Breast epithelium (tissue), 4 donors: Measurements from ENCODE around the gene KRT33A. TPM values are rescaled to one million over a fixed set of nuclear protein-coding genes. Genes with fewer than 3 reads are reported as not detected.

Experiments
- DNase-seq, 2 donors: peaks; one replicate each; pipeline ENCODE4 v3.0.0-alpha.2; 2019; ENCODE audit warnings: low spot score in 2 of 2
- H3K27ac ChIP-seq, 2 donors: fragments of 200-600 bp; sonication (generic) in 1 of 2; one replicate each; pipeline ENCODE4 v1.5.1; 2016 to 2019; ENCODE audit warnings: mild to moderate bottlenecking in 1 of 2
- H3K27me3 ChIP-seq, 2 donors: fragments of 200-600 bp; sonication (generic) in 1 of 2; one replicate each; pipeline versions ENCODE4 v1.5.1 to v1.6.0; 2017 to 2019; ENCODE audit warnings: control low read depth in 1 of 2, mild to moderate bottlenecking in 1 of 2
- H3K36me3 ChIP-seq: fragments of 200-600 bp; one replicate; pipeline ENCODE4 v1.5.1; 2019
- H3K4me1 ChIP-seq, 2 donors: fragments of 200-600 bp; sonication (generic); one replicate each; pipeline ENCODE4 v1.5.1; 2016 to 2019; ENCODE audit warnings: control low read depth in 1 of 2
- H3K4me3 ChIP-seq, 3 donors: fragments of 200-600 bp; sonication (generic); 1 replicate in 2 of 3; 2 replicates in 1 of 3; pipeline ENCODE4 v1.5.1; 2016 to 2019; ENCODE audit warnings: mild to moderate bottlenecking in 3 of 3, moderate library complexity in 2 of 3
- H3K9me3 ChIP-seq, 2 donors: fragments of 200-600 bp; sonication (generic) in 1 of 2; one replicate each; pipeline ENCODE4 v1.5.1; 2016 to 2019; ENCODE audit warnings: control low read depth in 1 of 2
- CTCF ChIP-seq, 3 donors: fragments of 450-650 bp; IDR thresholded peaks; one replicate each; pipeline ENCODE4 v1.5.1; 2016 to 2017; ENCODE audit warnings: antibody characterized with exemption in 3 of 3, mild to moderate bottlenecking in 3 of 3, moderate library complexity in 3 of 3
- POLR2A ChIP-seq: fragments of 450-650 bp; IDR thresholded peaks from one replicate; pipeline ENCODE4 v1.6.1; 2016; ENCODE audit warnings: antibody characterized with exemption, mild to moderate bottlenecking, moderate library complexity
- POLR2AphosphoS5 ChIP-seq, 3 donors: sonication (generic); formaldehyde crosslinking; IDR thresholded peaks; one replicate each; pipeline ENCODE4 v1.6.1; 2017; ENCODE audit warnings: antibody characterized with exemption in 3 of 3
- intact Hi-C: fragments of 100-400 bp; cut with DNase I; formaldehyde crosslinking; loops from one replicate; pipeline ENCODE4 v1.15.1; 2023; ENCODE audit warnings: low total_unique reads
- total RNA-seq, 3 donors: library from RNA; depleted of rRNA; stranded (reverse); fragments of >200 nt; gene quantifications; one replicate each; pipeline ENCODE4 v1.1.0, GENCODE V29; 2016

KRT33A gene
- total RNA-seq, 3 donors from 2014 or later, result not detected

- Histone ChIP-seq H3K27ac (peak overlapping the region in 1 of 2 donors; percentile 64), H3K36me3 (no peaks in the 10 kb centered on the region), H3K4me1 (no peaks in the 10 kb centered on the region), H3K9me3 (no peaks in the 10 kb centered on the region), H3K4me3 (no peak overlapping the region), H3K27me3 (no peaks in the 10 kb centered on the region)
- no peak for TF ChIP-seq CTCF (IDR thresholded peaks at IDR 0.05)
- DNase-seq, result no peak
- intact Hi-C loops, result no loop called here
Observed at GRCh38 chr17:41333836-41334235, 16.8 kb downstream of the KRT33A start.

GRCh38 chr17:41333098-41333497 lies 17.5 kb downstream of the KRT33A start:
- TF ChIP-seq CTCF (IDR thresholded peaks at IDR 0.05) (no peak), POLR2AphosphoS5 (IDR thresholded peaks at IDR 0.05) (no peak)
- Histone ChIP-seq H3K27ac (no peak overlapping the region), H3K4me3 (no peak overlapping the region), H3K9me3 (no peaks in the 10 kb centered on the region), H3K36me3 (no peaks in the 10 kb centered on the region), H3K4me1 (no peaks in the 10 kb centered on the region), H3K27me3 (no peaks in the 10 kb centered on the region)
- intact Hi-C loops, result no loop called here
- DNase-seq, result no peak

- no peaks in the 10 kb centered on the region for H3K27me3 ChIP-seq
- H3K36me3 ChIP-seq, result no peaks in the 10 kb centered on the region
- H3K4me1 ChIP-seq, result no peaks in the 10 kb centered on the region
- intact Hi-C loops, result no loop called here
- no peak overlapping the region for H3K4me3 ChIP-seq
- H3K27ac ChIP-seq, result no peak overlapping the region
- DNase-seq, result no peak
- TF ChIP-seq CTCF (IDR thresholded peaks at IDR 0.05) (no peak), POLR2A (no peak), POLR2AphosphoS5 (IDR thresholded peaks at IDR 0.05) (no peak)
- H3K9me3 ChIP-seq, result no peaks in the 10 kb centered on the region
Observed at GRCh38 chr17:41332239-41332638, 18.4 kb downstream of the KRT33A start.

GRCh38 chr17:41331606-41332005 lies 19.0 kb downstream of the KRT33A start:
- H3K9me3 ChIP-seq, result no peaks in the 10 kb centered on the region
- no peak overlapping the region for H3K27ac ChIP-seq
- intact Hi-C loops, result no loop called here
- no peak for TF ChIP-seq POLR2AphosphoS5 (IDR thresholded peaks at IDR 0.05)
- TF ChIP-seq CTCF (IDR thresholded peaks at IDR 0.05), result no peak
- TF ChIP-seq POLR2A, result no peak
- H3K27me3 ChIP-seq, result no peaks in the 10 kb centered on the region
- no peaks in the 10 kb centered on the region for H3K36me3 ChIP-seq
- no peaks in the 10 kb centered on the region for H3K4me1 ChIP-seq
- H3K4me3 ChIP-seq, result no peak overlapping the region
- no peak for DNase-seq

- Histone ChIP-seq H3K9me3 (no peaks in the 10 kb centered on the region), H3K4me3 (no peak overlapping the region), H3K36me3 (no peaks in the 10 kb centered on the region), H3K27ac (no peak overlapping the region), H3K27me3 (no peaks in the 10 kb centered on the region), H3K4me1 (no peaks in the 10 kb centered on the region)
- TF ChIP-seq POLR2A (no peak), CTCF (IDR thresholded peaks at IDR 0.05) (peak in 2 of 3 donors; percentile 52 to 54), POLR2AphosphoS5 (IDR thresholded peaks at IDR 0.05) (no peak)
- intact Hi-C loops, result no loop called here
- DNase-seq, result no peak
Observed at GRCh38 chr17:41329279-41329948, 21.2 kb downstream of the KRT33A start.
